Measurements from ENCODE around the gene GNG13. TPM values are rescaled to one million over a fixed set of nuclear protein-coding genes. Genes with fewer than 3 reads are reported as not detected.

Gene GNG13
- total and polyA plus RNA-seq, 2 of the 4 experiments (the other 2 are of a cell fraction), result not detected

GRCh38 chr16:752007-752312 lies 48.6 kb downstream of the GNG13 start:
- intact Hi-C loops (cut with micrococcal nuclease) (no loop called here), dilution Hi-C loops (cut with HindIII; ENCODE audit: low sequenced_read_pairs, unreplicated experiment) (no loop called here), in situ Hi-C loops (cut with MboI; ENCODE audit: low sequenced_read_pairs) (no loop called here)
- Histone ChIP-seq H4K20me1 (ENCODE audit: insufficient read depth, low read length) (no peaks in the 10 kb centered on the region), H3K4me1 (ENCODE audit: control insufficient read depth, insufficient read depth, low read length) (no peaks in the 10 kb centered on the region), H3K4me3 (ENCODE audit: insufficient read depth, low read depth, low read length) (no peak overlapping the region), H3K9ac (ENCODE audit: low read depth, low read length) (no peak overlapping the region), H3K4me2 (ENCODE audit: low read depth, low read length) (no peak overlapping the region), H3K18ac (ENCODE audit: low read depth, low read length) (no peak overlapping the region), H3K36me3 (ENCODE audit: control insufficient read depth, insufficient read depth, low read length) (no peaks in the 10 kb centered on the region), H4K91ac (ENCODE audit: insufficient read depth, low read depth, low read length) (no peak overlapping the region), H2BK120ac (ENCODE audit: low read depth, low read length) (no peak overlapping the region), H3K4ac (ENCODE audit: low read depth, low read length) (no peak overlapping the region), H3K14ac (replicated peaks; ENCODE audit: low read depth, low read length) (no peak overlapping the region), H2AK5ac (ENCODE audit: low read depth, low read length) (no peak overlapping the region), H2AK9ac (replicated peaks; ENCODE audit: low read depth, low read length, poor library complexity) (no peak overlapping the region), H2AFZ (replicated peaks; ENCODE audit: low read length, poor library complexity) (peak overlapping the region; percentile 67), H3K27me3 (ENCODE audit: control insufficient read depth, insufficient read depth, low read length) (peaks cover 11% of the 10 kb centered on the region), H4K5ac (ENCODE audit: low read depth, low read length) (no peak overlapping the region), H3K56ac (ENCODE audit: extremely low read depth, insufficient read depth, low read length) (no peak overlapping the region), H2BK15ac (ENCODE audit: low read depth, low read length) (no peak overlapping the region), H3K27ac (ENCODE audit: insufficient read depth, low read length) (no peak overlapping the region), H4K8ac (ENCODE audit: low read depth in 2 of 2, low read length in 2 of 2) (no peak overlapping the region), H3K9me1 (ENCODE audit: insufficient read depth, low read length) (no peaks in the 10 kb centered on the region), H3K79me1 (ENCODE audit: low read depth in 1 of 2, low read length in 2 of 2) (no peaks in the 10 kb centered on the region), H3K9me3 (ENCODE audit: control insufficient read depth, insufficient read depth, low read length) (peaks cover 3% of the 10 kb centered on the region), H2BK5ac (ENCODE audit: low read depth, low read length, poor library complexity, severe bottlenecking) (no peak overlapping the region), H3K23ac (ENCODE audit: low read depth, low read length) (no peak overlapping the region), H2BK20ac (ENCODE audit: low read depth, low read length) (no peak overlapping the region)
- no TSS peak for BruUV-seq (replicated peaks)
- ATAC-seq (ENCODE audit: low read depth) (no peak), DNase-seq (no peak)
- TF ChIP-seq USF2 (IDR thresholded peaks at IDR 0.05; ENCODE audit: low read depth, low read length), result no peak
- ChIA-PET POLR2A (ENCODE audit: unreplicated experiment) (no interaction called here), CTCF (no interaction called here)
- 28% methylated on average over 5 of the region's 10 CpGs; no CpG with 5 or more reads in 1 of the 2 experiments for WGBS, 2 experiments (ENCODE audit: extremely low coverage in 2 of 2, insufficient read length in 1 of 2)

All from IMR-90 (cell line).